ENCODE data around the gene TFEB. TPM values are rescaled to one million over a fixed set of nuclear protein-coding genes. Genes with fewer than 3 reads are reported as not detected.

Gene TFEB
- 5.1 and 5.6 TPM in 2 replicates for total RNA-seq

DNA sequence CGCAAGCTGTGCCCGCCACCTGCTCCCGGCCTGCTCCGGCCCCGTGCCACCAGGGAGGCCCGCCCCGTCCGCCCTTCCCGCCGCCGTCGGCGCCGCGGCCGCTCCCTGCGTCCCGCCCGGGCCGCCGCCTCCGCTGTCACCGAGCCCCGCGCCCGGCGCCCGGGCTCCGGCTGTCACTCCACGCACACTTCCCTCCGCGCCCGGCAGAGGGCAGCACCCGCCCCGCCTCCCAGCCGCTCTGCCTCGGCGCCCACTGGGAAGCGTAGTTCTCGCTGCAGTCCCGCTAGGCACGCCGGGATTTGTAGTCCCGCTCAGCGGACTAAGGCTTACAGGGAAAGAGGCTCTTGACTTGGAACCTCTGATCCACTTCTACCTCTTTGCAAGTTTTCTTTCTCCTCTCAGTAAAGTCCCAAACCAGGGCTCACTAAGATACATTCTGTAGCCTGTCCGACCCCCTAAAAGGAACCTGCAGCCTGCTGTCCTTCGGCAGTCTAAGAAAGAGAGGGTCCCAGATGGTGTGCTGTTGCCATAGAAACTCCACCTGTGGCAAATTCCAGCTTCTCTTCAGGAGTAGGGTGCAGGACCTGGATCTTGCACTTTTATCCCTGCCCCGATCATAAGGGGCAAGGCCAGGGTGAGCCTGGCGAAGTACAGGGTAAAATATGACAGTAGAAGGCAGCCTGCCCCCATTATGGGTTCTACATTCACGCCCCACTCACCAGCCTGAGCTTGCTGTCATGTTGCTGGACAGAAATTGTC is at the start of gene TFEB:
TSS of gene TFEB (minus strand) at position 182 of the 759 bp plus-strand sequence. CDS start 44,395 bp downstream, outside the sequence.
- peaks cover 23% of the 10 kb centered on the region for H3K79me2 ChIP-seq (ENCODE audit: insufficient read depth, low read length)
- H3K9me3 ChIP-seq (ENCODE audit: low read depth, low read length): no peaks in the 10 kb centered on the region
- H2AFZ ChIP-seq (ENCODE audit: low read length): peak within 1 kb of the TSS; percentile 60
- DNase-seq (ENCODE audit: insufficient read length, low spot score, missing footprints): peak; percentile 100
- no peaks in the 10 kb centered on the region for H3K27me3 ChIP-seq (ENCODE audit: insufficient read depth, low read length)
- peak within 1 kb of the TSS; percentile 85 for H3K4me2 ChIP-seq (ENCODE audit: insufficient read depth, low read length)
- no peaks in the 10 kb centered on the region for H3K36me3 ChIP-seq (ENCODE audit: insufficient read depth, low read length)
- H3K4me3 ChIP-seq (ENCODE audit: insufficient read depth, low read length): peak within 1 kb of the TSS; percentile 76
- H4K20me1 ChIP-seq (ENCODE audit: insufficient read depth, low read length): peaks cover 17% of the 10 kb centered on the region
- TF ChIP-seq, protein P1, sequence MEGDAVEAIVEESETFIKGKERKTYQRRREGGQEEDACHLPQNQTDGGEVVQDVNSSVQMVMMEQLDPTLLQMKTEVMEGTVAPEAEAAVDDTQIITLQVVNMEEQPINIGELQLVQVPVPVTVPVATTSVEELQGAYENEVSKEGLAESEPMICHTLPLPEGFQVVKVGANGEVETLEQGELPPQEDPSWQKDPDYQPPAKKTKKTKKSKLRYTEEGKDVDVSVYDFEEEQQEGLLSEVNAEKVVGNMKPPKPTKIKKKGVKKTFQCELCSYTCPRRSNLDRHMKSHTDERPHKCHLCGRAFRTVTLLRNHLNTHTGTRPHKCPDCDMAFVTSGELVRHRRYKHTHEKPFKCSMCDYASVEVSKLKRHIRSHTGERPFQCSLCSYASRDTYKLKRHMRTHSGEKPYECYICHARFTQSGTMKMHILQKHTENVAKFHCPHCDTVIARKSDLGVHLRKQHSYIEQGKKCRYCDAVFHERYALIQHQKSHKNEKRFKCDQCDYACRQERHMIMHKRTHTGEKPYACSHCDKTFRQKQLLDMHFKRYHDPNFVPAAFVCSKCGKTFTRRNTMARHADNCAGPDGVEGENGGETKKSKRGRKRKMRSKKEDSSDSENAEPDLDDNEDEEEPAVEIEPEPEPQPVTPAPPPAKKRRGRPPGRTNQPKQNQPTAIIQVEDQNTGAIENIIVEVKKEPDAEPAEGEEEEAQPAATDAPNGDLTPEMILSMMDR (IDR thresholded peaks at IDR 0.05; ENCODE audit: extremely low read depth, low read depth, low read length): peak; percentile 73
- no peak within 1 kb of the TSS for H3K27ac ChIP-seq (ENCODE audit: low read depth, low read length)
- H3K4me1 ChIP-seq (ENCODE audit: insufficient read depth, low read length): peaks cover 25% of the 10 kb centered on the region

DNA sequence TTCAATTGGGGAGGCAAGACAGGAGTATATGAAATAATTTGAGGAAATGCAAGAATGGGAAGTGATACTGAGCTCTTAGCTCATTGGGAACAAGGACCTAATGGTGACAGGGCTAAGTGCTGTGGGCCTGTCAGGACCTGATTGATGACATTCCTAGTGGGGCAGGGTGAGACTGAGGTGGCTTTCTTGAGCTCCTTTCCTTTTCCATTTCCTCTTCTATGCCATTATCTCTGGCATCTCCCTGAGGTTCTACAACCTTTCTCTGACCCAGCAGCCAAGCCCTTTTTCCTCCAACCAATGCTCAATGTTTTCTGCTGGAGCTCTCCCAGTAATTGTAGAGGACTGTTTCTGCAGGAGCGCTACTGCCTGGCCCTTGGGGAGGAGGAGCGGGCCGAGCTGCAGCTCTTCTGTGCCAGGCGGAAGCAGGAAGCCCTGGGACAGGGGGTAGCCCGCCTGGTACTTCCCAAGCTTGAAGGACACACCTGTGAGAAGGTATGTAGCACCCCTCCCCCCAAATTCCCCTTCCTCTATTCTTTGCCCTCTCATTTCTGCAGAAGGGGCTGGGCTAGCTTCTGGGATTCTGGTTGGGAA is 49.3 kb upstream of the TFEB start:
- TF ChIP-seq, protein P1 (IDR thresholded peaks at IDR 0.05; ENCODE audit: extremely low read depth, low read depth, low read length): no peak
- Histone ChIP-seq H3K4me1 (ENCODE audit: insufficient read depth, low read length) (peaks cover 13% of the 10 kb centered on the region), H3K27ac (ENCODE audit: low read depth, low read length) (no peak overlapping the region), H3K4me3 (ENCODE audit: insufficient read depth, low read length) (no peak overlapping the region), H2AFZ (ENCODE audit: low read length) (no peak overlapping the region), H4K20me1 (ENCODE audit: insufficient read depth, low read length) (no peaks in the 10 kb centered on the region), H3K9me3 (ENCODE audit: low read depth, low read length) (no peaks in the 10 kb centered on the region), H3K27me3 (ENCODE audit: insufficient read depth, low read length) (no peaks in the 10 kb centered on the region), H3K36me3 (ENCODE audit: insufficient read depth, low read length) (peaks cover 9% of the 10 kb centered on the region), H3K4me2 (ENCODE audit: insufficient read depth, low read length) (no peak overlapping the region), H3K79me2 (ENCODE audit: insufficient read depth, low read length) (peaks cover 17% of the 10 kb centered on the region)
- peak; percentile 90 for DNase-seq (ENCODE audit: insufficient read length, low spot score, missing footprints)

DNA sequence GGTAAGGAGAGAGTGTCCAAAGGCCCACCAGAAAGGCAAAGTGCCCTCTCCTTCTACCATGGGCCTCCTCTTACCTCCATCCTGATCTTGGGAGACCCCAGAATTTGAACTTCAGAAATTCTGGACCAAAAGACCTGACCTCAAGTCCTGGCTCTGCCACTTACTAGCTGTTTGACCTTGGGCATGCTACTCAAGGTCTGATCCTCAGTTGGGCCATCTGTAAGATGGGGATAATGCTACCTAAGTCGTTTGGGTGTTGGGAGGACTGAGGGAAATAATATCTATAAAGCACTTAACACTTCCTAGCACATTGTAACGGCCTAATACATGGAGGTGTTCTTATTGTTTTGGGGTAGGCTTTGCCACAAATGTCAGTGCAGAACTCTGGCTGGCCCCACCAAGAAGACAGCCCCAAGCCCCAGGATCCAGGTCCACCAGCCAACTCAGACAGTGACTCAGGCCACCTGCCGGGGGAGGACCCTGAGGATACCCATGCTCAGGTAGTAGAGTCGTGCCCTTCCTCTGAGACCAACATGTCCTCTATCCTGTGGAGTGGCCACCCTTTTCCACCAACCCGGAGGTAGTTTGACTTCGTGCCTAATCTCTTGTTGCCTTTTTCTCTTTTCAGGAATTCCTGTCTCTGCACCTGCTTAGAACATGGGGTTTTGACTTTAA is 47.8 kb upstream of the TFEB start:
- peak; percentile 69 for DNase-seq (ENCODE audit: insufficient read length, low spot score, missing footprints)
- H3K27me3 ChIP-seq (ENCODE audit: insufficient read depth, low read length): no peaks in the 10 kb centered on the region
- H3K36me3 ChIP-seq (ENCODE audit: insufficient read depth, low read length): no peaks in the 10 kb centered on the region
- TF ChIP-seq, protein P1 (IDR thresholded peaks at IDR 0.05; ENCODE audit: extremely low read depth, low read depth, low read length): no peak
- H2AFZ ChIP-seq (ENCODE audit: low read length): no peak overlapping the region
- H3K4me3 ChIP-seq (ENCODE audit: insufficient read depth, low read length): no peak overlapping the region
- no peak overlapping the region for H3K4me2 ChIP-seq (ENCODE audit: insufficient read depth, low read length)
- H3K27ac ChIP-seq (ENCODE audit: low read depth, low read length): no peak overlapping the region
- H3K9me3 ChIP-seq (ENCODE audit: low read depth, low read length): no peaks in the 10 kb centered on the region
- peaks cover 21% of the 10 kb centered on the region for H3K4me1 ChIP-seq (ENCODE audit: insufficient read depth, low read length)
- peaks cover 12% of the 10 kb centered on the region for H3K79me2 ChIP-seq (ENCODE audit: insufficient read depth, low read length)
- H4K20me1 ChIP-seq (ENCODE audit: insufficient read depth, low read length): no peaks in the 10 kb centered on the region

DNA sequence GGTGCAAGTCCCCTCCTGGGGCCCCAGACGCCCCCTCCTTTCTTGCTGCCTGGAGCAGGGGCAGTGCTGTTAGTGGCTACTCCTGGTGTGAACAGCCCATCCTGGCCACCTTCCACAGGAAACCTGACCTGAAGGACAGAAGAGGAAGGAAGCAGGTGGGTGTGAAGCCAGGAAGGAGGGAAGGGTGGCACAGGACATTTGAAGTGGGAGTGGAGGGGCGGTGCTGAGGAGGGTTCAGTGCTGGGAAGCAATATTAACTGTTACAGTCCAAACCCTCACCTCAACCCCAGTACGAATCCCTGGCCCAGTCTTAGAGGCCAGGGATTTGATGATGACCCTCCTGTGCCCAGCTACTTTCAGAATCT is 45.9 kb upstream of the TFEB start:
- TF ChIP-seq, protein P1 (IDR thresholded peaks at IDR 0.05; ENCODE audit: extremely low read depth, low read depth, low read length): no peak
- H3K4me3 ChIP-seq (ENCODE audit: insufficient read depth, low read length): no peak overlapping the region
- H3K4me2 ChIP-seq (ENCODE audit: insufficient read depth, low read length): peak overlapping the region; percentile 89
- peak overlapping the region; percentile 84 for H2AFZ ChIP-seq (ENCODE audit: low read length)
- H3K4me1 ChIP-seq (ENCODE audit: insufficient read depth, low read length): peaks cover 21% of the 10 kb centered on the region
- no peaks in the 10 kb centered on the region for H3K9me3 ChIP-seq (ENCODE audit: low read depth, low read length)
- DNase-seq (ENCODE audit: insufficient read length, low spot score, missing footprints): peak; percentile 78
- peaks cover 7% of the 10 kb centered on the region for H3K79me2 ChIP-seq (ENCODE audit: insufficient read depth, low read length)
- H3K27me3 ChIP-seq (ENCODE audit: insufficient read depth, low read length): no peaks in the 10 kb centered on the region
- H3K36me3 ChIP-seq (ENCODE audit: insufficient read depth, low read length): peaks cover 13% of the 10 kb centered on the region
- H3K27ac ChIP-seq (ENCODE audit: low read depth, low read length): no peak overlapping the region
- H4K20me1 ChIP-seq (ENCODE audit: insufficient read depth, low read length): no peaks in the 10 kb centered on the region

Data from osteoblast (primary cell).